ENCODE data around the gene CUX1.

The CUX1 gene

DNA sequence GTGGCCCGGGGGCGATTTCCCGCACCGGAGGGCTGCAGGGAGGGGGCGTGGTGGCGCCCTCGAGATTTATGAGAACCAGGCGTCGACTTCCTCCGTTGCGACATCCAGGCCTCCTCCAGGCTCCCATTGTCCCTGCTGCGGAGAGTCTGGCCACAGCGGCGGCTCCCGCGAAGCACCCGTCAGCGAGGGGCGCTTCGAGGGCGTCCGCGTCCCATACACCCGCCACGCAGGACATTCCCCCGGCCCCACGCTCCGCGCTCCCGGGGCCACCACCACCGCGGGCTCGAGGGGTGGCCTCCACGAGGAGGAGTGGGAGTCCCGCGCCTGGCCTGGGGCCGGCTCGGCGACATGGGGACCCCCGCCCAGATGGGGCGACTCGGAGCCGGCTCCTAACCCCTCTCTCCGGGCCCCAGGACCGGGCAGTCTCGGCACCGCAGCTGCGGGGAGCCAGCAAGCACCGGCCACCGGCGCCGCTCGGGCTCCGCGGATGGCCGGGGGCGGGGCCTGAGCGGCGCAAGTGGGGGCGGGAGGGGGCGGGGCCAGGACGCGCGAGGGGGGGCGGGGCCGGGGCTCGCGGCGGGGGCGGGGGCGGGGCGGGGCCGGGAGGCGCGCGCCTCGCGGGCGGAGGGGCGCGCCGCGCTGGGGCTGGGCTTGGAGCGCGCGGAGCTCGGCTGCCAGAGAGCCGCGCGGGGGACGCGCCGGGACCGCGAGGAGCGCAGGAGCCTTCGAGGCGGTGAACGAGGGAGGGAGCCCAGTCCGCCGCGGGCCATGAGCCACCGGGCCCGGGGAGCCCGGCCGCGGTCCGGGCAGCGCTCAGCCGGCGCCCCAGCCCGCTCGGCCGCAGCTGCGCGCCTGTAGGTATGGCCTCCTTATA, 469.0 kb downstream of the CUX1 start, which contains the start of gene SH2B2:
SH2B2 (plus strand) TSS at position 632 of the 874 bp plus-strand sequence. CDS start 13,683 bp downstream, outside the sequence.
- DNase-seq (ENCODE audit: low read depth): no peak
- H3K4me3 ChIP-seq (ENCODE audit: low read depth, low read length): peak within 1 kb of the TSS; percentile 77
- TF ChIP-seq, protein P1, sequence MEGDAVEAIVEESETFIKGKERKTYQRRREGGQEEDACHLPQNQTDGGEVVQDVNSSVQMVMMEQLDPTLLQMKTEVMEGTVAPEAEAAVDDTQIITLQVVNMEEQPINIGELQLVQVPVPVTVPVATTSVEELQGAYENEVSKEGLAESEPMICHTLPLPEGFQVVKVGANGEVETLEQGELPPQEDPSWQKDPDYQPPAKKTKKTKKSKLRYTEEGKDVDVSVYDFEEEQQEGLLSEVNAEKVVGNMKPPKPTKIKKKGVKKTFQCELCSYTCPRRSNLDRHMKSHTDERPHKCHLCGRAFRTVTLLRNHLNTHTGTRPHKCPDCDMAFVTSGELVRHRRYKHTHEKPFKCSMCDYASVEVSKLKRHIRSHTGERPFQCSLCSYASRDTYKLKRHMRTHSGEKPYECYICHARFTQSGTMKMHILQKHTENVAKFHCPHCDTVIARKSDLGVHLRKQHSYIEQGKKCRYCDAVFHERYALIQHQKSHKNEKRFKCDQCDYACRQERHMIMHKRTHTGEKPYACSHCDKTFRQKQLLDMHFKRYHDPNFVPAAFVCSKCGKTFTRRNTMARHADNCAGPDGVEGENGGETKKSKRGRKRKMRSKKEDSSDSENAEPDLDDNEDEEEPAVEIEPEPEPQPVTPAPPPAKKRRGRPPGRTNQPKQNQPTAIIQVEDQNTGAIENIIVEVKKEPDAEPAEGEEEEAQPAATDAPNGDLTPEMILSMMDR (IDR thresholded peaks at IDR 0.05; ENCODE audit: control insufficient read depth, extremely low read depth, insufficient read depth): no peak

DNA sequence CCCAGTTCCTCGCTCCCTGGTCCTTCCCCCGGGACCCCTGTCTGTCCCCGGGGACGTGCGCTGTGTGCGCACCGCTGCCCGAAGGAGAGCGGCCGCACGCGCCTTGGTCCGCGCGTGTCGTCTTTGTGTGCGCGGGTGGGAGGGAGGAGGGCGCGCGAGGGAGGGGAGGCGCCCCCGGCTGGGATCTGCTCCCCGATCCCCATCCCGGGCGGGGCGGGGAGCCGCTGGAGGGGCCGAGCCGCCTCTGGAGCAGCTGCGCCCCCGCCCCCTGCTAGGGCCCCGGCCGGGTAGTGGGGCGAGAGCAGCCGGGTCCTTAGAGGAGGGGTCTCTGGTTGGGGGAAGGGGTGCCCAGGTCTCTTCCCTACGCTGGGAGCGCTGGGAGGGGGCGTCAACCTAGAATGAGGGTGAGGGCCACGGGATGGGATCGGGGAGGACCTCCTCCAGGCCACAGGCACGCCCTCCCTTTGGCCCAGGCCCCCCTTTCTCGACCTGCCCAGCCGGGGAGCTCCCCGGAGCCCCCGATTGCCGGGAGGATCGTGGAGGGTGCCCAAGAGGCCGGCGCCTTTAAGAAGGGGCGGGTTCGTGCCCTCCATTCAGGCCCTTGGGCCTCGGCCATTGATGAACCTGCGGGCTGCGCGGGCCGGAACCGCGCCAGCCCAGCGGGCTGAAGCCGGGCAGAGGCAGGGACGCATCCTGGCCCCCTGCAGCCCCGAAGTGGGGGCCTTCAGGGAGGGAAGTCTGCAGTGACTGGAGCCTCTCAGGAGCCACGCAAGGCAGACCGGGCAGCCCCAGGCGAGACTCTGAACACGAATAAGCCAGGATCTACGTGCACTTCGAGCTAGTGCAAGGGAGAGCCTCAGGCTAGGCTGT, 469.9 kb downstream of the CUX1 start:
- peak overlapping the region; percentile 77 for H3K4me3 ChIP-seq (ENCODE audit: low read depth, low read length)
- DNase-seq (ENCODE audit: low read depth): no peak
- TF ChIP-seq, protein P1 (IDR thresholded peaks at IDR 0.05; ENCODE audit: control insufficient read depth, extremely low read depth, insufficient read depth): no peak

DNA sequence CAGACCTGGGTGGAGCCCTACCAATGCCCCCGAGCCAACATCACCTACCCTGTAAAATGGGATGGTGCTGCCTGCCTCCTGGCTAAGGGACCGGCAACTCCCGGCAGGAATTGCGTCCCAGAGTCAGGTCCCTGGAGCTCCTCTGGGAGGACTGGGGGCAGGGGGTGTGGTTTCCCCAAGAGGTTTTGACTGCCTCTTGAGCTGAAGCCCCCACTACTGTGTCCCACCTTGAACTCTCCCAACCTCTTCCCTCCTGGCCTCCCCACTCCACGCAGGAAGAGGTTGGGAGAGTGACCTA, 470.5 kb downstream of the CUX1 start:
- H3K4me3 ChIP-seq (ENCODE audit: low read depth, low read length): peak overlapping the region; percentile 77
- TF ChIP-seq, protein P1 (IDR thresholded peaks at IDR 0.05; ENCODE audit: control insufficient read depth, extremely low read depth, insufficient read depth): no peak
- no peak for DNase-seq (ENCODE audit: low read depth)

DNA sequence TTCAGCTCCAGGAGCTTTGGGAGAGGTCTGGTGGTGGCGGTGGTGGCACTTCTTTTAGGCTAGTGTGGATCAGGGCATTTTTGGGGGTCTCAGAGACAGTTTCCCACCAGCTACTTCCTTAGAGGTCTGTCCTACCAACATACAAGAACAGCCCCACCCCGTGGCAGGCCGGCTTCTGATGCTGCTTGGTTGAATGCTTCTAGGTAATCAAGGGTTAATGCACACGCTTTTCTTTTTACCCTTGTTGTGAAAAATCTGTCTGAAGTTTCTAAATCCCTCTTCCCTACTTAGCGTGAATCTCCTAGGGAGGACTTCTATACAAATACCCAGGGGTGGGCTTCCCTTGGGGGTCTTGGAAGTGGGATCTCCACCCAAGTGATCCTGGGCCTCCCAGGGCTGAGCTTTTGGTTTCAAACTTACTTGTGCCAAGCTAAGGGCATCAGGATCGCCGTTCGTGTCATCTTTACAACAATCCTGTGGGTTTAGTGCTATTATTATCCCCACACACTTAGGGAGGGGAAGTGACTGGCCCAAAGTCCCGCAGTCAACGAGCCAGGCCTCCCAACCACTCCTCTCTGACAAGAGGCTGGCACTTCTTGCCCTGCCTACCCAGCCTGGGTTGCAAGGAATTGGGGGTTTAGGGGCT, 471.0 kb downstream of the CUX1 start:
- H3K4me3 ChIP-seq (ENCODE audit: low read depth, low read length): peak overlapping the region; percentile 77
- TF ChIP-seq, protein P1 (IDR thresholded peaks at IDR 0.05; ENCODE audit: control insufficient read depth, extremely low read depth, insufficient read depth): no peak
- DNase-seq (ENCODE audit: low read depth): no peak

DNA sequence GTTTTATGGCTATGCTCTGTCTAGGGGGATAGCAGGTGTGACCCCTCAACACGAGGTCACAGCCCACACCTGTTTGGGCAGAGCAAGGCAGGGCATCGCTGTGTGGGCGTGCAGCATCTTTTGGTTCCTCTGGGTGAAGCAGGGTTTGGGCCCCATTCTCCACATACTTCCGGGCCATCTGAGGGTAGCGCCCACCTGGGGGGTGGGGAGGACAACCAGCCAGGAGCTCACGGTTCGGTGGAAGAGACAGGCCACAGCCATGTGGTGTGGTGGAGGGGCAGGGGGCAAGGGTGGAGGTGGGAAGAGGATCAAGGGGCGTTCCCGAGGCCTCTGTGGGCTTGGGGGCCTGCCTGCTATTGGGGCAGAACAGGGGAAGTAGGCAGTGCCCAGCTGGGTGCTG, 471.6 kb downstream of the CUX1 start:
- TF ChIP-seq, protein P1 (IDR thresholded peaks at IDR 0.05; ENCODE audit: control insufficient read depth, extremely low read depth, insufficient read depth): no peak
- H3K4me3 ChIP-seq (ENCODE audit: low read depth, low read length): no peak overlapping the region

DNA sequence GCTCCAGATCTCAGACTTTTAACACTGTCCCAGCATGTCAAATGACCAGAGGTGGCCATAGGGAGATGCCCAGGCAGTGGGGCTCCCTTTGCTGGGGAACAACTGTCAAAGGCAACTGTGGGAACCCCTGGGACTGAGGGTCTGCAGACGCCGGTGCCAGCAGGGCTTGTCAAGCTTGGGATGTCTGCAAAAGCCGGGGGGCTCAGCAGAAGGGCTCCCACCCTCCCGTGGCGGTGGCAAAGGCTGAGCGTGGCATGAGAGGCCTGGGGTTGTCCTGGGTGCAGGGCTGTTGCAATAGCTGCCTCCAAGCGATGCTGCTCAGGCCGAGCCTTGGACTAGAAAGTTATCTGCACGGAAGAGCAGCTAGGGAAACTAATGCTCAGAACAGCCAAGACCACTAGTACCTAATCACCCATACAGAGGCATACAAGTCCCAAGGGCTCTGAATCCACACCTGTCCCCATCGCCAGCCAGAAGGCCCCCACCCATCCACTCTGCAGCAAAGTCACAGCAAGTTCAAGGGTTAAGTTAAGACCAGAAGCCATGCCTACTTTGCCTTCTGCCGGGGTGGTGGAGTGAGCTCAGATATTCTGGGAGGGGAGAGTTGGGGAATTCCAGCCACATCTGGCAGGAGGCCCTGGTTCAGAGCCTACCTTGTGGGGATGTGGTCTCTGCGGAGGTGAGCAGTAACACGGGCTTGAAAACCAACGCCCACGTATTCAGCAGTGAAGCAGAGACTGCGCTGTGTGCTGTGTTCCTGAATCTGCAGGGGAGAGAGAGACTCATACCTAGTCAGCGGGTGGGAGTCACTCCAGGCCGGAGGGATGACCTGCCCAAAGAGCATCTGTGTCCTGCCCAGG, 473.9 kb downstream of the CUX1 start:
- DNase-seq (ENCODE audit: low read depth): no peak
- TF ChIP-seq, protein P1 (IDR thresholded peaks at IDR 0.05; ENCODE audit: control insufficient read depth, extremely low read depth, insufficient read depth): no peak
- no peak overlapping the region for H3K4me3 ChIP-seq (ENCODE audit: low read depth, low read length)

More for the DNA sequence above, 471.6 kb downstream of the CUX1 start:
- no peak for DNase-seq (ENCODE audit: low read depth)
